SH-SY5Y (cell line): ENCODE results near the gene POLA2.

Experiments
- GATA2 ChIP-seq: IDR thresholded peaks from 2 replicates; pipeline ENCODE4 v1.6.1; 2011; ENCODE audit warnings: mild to moderate bottlenecking, low read depth, low read length
- GATA3 ChIP-seq: IDR thresholded peaks from 2 replicates; pipeline ENCODE4 v1.6.1; 2011; ENCODE audit warnings: low read depth, mild to moderate bottlenecking, low read length, moderate library complexity

Gene POLA2, protein sequence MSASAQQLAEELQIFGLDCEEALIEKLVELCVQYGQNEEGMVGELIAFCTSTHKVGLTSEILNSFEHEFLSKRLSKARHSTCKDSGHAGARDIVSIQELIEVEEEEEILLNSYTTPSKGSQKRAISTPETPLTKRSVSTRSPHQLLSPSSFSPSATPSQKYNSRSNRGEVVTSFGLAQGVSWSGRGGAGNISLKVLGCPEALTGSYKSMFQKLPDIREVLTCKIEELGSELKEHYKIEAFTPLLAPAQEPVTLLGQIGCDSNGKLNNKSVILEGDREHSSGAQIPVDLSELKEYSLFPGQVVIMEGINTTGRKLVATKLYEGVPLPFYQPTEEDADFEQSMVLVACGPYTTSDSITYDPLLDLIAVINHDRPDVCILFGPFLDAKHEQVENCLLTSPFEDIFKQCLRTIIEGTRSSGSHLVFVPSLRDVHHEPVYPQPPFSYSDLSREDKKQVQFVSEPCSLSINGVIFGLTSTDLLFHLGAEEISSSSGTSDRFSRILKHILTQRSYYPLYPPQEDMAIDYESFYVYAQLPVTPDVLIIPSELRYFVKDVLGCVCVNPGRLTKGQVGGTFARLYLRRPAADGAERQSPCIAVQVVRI

DNA sequence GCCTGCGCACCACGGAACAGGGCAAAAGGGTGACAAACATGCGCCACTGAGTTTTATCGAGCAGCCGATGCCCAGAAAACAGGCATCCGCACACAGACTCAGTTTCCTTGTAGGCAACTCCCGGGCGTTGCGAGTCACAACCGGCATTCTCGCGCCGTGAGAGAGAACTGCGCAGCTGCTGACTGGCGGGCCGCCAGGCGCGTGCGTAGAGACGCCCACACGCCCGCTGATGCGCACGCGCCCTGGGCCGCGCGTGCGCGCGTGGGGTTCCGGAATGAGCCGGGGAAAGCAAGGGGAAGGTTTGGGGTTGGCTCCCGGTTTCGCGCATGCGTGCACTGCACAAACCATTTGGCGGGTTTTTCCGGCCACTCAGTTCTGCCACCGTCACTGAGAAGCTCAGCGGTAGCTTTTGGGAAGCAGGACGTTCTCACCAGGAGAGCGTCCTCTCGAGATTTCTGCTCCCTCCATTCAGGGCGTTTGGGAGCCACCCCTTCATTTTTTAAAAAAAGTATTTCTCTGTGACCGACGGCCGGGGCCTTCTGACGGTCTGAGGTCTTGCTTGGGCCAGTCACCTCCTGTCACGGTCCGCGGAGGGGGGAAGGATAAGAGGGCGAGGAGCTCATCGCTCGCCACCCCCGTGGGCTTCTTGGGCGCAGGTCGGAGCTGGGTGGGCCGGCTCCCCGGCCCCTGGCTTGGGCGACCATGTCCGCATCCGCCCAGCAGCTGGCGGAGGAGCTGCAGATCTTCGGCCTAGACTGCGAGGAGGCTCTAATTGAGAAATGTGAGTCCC, at the start of gene POLA2:
Gene POLA2, plus strand, starts transcription at position 372 of the 790 bp plus-strand sequence. Its CDS starts 331 bp downstream, at position 703.
- no peak for TF ChIP-seq GATA3
- TF ChIP-seq GATA2 = no peak

DNA sequence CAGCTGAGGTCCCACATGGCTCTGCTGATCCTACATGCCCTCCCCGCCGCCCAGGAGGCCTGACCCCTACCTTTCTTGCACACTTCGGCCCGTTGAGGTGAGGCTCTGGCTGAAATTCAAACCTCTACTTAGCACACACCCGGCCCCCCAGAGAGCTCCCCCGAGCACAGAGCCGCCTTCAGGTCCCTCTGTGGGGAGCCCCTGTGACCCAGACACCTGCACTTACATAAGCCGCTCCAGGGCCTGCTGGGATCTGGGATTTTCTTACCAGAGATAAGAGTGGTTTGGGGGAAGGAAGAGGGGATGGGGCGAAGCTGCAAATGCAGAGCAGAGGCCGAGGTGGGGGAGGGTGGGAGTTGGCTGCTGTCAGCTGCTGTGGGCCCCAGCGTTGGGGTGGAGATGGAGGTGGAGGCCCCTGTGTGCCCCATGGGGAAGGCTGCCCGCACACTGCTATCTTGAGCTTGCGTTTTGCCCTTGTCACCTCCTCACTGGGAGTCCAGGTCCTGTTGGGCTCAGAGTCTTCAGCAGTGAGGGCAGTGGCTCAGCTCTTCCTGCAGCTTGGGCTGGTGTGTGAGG, 49.4 kb upstream of the POLA2 start:
- TF ChIP-seq GATA3 = no peak
- TF ChIP-seq GATA2 = no peak

DNA sequence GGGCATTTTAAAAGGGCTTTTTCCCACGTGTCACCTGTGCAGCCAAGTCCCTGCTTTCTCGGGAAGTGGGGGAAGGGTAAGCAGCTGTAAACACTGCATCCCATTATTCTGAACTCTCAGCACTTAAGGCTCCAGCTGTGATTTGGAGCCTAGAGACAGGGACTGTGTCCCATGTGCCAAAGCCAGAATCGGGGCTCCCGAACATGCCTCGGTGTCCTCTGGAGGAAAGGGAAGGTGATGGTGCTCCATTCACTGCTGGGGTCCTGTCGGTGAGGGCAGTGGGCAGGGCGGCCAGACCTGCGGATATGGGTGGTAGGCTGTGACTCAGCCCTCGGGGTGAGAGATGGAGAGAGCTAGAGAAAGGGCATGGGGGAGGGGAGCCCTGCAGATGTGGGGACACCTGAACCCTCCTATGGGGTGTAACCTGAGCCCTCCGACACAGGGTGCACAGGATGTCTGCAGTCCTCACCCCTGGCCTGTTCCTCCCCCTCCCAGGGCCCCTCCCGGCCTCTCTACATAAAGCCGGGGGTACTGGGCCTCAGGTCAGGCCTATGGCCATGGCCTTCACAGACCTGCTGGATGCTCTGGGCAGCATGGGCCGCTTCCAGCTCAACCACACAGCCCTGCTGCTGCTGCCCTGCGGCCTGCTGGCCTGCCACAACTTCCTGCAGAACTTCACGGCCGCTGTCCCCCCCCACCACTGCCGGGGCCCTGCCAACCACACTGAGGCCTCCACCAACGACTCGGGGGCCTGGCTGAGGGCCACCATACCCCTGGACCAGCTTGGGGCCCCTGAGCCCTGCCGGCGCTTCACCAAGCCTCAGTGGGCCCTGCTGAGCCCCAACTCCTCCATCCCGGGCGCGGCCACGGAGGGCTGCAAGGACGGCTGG, 48.2 kb upstream of the POLA2 start:
- TF ChIP-seq GATA2 (no peak), GATA3 (no peak)

DNA sequence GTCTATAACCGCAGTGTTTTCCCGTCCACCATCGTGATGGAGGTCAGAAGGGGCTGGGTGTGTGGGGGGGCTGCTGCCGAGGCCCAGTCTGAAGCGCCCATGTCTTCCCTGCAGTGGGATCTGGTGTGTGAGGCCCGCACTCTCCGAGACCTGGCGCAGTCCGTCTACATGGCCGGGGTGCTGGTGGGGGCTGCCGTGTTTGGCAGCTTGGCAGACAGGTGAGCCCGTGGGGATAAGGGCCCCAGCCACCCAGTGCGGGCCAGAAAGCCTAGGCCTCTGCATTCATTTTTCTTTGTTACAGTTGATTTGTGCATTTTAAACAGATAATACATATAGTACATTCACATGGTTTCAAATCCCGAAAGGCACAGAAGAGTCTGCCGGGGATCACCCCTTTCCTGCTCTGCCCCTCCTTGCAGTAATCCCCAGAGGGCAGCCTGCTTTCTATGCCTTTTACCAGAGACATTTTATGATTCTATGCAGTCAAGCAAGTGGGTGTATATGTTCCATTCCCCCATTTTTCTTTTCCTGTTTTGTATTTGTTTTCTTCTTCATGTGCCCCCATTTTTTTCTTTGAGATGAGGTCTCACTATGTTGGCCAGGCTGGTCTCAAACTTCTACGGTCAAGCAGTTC, 47.4 kb upstream of the POLA2 start:
- TF ChIP-seq GATA2 (no peak), GATA3 (no peak)

DNA sequence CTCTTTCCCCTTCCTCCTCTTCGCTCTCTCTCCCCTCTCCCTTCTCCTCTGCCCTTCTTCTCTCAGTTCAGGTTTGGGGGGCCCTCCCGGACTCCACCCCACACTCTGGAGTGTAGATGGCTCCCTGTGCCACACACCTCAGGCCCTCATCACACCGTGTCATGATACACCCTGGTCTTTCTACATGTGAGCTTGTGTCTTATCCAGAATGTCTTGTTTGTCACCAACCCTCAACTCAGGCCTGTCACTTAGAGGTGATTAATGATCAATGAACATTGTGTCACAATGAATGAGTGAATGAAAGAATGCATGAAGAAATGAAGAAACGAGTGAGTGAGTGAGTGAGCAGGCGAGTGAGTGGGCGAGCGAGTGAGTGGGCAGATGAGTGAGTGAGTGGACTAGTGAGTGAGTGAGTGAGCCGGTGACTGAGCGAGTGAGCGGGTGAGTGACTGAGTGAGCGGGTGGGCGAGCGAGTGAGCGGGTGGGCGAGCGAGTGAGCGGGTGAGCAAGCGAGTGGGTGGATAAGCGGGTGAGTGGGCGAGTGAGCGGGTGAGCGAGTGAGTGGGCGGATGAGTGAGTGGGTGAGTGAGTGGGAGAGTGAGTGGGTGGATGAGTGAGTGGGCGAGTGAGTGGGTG, 46.2 kb upstream of the POLA2 start:
- TF ChIP-seq GATA2 (no peak), GATA3 (no peak)

DNA sequence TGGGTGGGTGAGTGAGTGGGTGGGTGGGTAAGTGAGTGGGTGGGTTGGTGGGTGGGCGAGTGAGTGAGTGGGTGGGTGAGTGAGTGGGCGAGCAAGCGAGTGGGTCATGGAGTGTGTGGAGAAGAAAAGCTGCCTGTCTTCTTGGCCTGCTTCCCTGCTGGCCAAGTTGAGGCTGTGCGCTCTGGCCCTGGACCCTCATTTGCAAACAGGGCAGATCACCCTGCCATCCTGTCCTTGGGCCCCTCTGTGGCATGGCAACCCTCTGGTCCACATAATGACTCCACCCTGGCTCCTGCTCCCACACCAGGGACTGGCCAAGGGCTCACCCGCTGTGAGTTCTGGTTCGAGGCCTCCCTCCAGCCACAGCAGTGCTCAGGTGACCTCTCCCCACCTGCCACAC, 44.9 kb upstream of the POLA2 start:
- no peak for TF ChIP-seq GATA3
- no peak for TF ChIP-seq GATA2

DNA sequence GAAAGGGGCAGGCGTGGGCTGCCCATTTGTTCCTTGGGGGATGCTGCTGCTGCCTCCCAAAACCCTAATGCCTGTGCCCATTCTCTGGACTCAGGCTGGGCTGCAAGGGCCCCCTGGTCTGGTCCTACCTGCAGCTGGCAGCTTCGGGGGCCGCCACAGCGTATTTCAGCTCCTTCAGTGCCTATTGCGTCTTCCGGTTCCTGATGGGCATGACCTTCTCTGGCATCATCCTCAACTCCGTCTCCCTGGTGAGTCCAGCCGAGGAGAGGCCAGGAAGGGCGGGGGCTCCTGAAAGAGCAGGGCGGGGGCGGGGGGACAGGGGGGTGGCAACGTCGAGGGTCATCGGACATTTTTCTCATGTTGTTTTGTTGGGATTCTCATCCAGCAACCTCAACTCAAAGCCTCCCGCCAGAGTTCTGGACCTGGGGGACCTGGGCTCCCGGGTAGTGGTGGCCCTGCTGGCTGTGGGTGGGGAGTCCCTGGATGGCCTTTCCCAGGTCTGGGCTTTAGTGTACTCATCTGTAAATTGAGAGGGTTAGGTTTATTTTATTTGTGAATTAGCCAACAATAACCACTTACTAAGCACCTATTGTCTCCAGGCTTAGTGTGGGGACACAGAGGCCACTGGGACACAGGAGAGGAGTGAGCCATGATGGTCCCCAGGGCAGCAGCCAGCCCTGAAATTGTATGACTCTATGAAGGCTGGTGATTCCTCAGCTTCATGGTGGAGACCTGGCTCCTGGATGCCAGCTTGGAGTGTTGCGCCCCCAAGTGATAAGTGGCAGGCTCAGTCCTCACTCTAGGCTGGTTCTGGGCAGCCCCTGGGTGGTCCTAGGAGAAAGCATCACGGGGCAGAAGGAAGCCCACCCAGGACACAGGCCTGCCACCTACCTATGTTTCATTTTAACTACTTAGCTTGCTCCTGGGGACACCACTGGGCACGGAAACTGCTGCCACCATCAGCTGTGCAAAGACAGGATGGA, 44.0 kb upstream of the POLA2 start:
- TF ChIP-seq GATA2 (no peak), GATA3 (no peak)

DNA sequence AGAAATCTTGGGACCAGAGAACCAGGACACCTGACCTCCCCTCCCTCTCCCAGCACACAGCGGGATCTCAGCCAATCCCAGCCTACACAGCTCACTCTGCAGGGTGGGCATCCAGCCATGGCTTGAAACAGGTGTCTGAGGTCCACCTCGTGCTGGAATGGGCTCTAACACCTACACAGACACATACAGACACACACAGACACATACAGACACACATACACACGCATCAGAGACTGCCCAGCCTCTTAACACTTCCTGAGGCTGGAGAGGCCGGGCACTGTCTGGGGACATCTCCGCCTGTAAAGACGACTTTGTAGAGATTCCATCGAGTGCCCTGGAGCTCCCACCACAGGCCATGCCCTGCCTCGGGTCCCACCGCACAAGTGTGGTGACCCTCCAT, 43.3 kb upstream of the POLA2 start:
- no peak for TF ChIP-seq GATA2
- no peak for TF ChIP-seq GATA3

DNA sequence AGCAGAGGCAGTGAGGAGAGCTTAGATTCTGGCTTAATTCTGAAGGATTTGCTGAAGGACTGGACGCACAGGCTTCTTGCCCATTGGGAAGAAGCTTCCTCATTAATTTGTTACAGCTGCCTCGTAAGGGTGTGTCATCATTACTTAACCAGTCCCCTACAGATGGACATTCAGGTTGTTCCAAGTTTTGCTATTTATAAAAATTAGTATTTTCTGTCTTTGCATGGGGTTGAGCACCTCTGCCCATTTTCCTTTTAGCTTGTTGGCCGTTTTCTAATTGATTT, 41.9 kb upstream of the POLA2 start:
- TF ChIP-seq GATA3 (no peak), GATA2 (no peak)

DNA sequence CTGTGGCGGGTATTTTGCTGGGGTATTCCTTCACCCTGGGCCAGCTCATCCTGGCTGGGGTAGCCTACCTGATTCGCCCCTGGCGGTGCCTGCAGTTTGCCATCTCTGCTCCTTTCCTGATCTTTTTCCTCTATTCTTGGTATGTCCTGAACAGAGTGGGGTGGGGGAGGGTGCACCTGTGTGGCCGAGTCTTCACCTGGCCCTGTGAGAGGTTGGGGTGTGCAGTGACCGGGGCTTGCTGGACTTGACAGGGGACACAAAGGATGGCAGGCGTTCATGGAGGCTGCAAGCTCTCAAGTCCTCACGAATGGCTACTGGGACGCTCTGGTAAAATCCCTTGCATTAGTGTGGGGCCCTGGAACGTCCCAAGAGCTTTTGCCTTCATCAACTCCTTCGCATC, 40.7 kb upstream of the POLA2 start:
- no peak for TF ChIP-seq GATA3
- TF ChIP-seq GATA2 = no peak

DNA sequence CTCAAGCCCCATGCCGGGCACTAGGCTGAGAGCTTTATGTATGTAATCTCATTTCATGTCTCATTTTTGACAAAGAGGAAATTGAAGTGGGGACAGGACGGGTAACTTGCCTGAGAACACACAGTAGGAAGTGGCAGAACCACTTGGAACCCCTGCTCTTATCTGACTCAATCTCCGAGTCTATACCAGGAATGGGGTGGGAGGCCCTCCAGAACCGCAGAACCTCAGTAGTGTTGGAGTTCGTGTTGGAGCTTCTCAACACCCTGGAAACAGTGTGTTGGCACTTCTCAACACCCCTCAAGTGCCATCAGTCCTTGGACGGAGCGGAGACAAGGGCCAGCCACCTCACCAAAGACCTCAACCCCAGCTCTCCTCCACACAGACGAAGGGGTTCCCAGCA, 38.8 kb upstream of the POLA2 start:
- no peak for TF ChIP-seq GATA3
- no peak for TF ChIP-seq GATA2

DNA sequence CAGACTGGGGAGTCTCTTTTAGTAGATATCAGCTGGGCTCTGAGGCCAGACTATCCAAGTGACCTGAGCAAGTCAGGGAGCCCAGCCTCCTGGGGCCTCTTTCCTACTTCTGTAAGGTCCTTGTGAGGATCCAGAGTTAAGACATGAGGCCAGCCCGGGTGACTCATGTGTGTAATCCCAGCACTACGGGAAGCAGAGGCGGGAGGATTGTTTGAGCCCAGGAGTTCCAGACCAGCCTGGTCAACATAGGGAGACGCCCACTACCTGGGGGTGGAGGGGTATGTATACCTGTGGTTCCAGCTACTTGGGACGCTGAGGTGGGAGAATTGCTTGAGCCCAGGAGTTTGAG, 36.9 kb upstream of the POLA2 start:
- TF ChIP-seq GATA2 = no peak
- TF ChIP-seq GATA3 = no peak
